HepG2 (cell line): Measurements from ENCODE around the gene P2RY2. TPM values are rescaled to one million over a fixed set of nuclear protein-coding genes. Genes with fewer than 3 reads are reported as not detected.

Experiments
- ATAC-seq: fragments of 200-7000 bp; cut with Tn5 transposase; 3 replicates; pipeline ENCODE4 v1.9.1; 2020; ENCODE audit warnings: mild to moderate bottlenecking, moderate library complexity
- BruUV-seq: library from RNA; stranded (reverse); fragments of 400-500 nt; replicated peaks from 2 replicates; lab custom pipeline; 2021; lab: Mats Ljungman, UMichigan
- CTCF ChIA-PET: fragments of 300-600 bp; formaldehyde crosslinking; extraction: SDS; loops from one replicate; lab custom pipeline; 2021; ENCODE audit warnings: low total read pairs, inconsistent platforms, low intra/inter-chr PET ratio; lab: Yijun Ruan, JAX
- POLR2A ChIA-PET: fragments of 350-600 bp; sonication (Branson Sonifier 250); formaldehyde crosslinking; loops from one replicate; lab custom pipeline; 2020; ENCODE audit warnings: antibody characterized with exemption, inconsistent platforms; lab: Yijun Ruan, JAX
- DNase-seq: peaks from one replicate; pipeline ENCODE4 v3.0.0-alpha.2; 2015; ENCODE audit warnings: low spot score
- FAIRE-seq: peaks from 3 replicates; lab custom pipeline; 2011; peaks lifted over from hg19 to GRCh38; lab: Jason Lieb, UNC
- H2AFZ ChIP-seq: one replicate; pipeline ENCODE4 v1.6.1; 2011; ENCODE audit warnings: low read length, inconsistent platforms
- H3K27ac ChIP-seq: fragments of 300-600 bp; 3 replicates; pipeline ENCODE4 v1.8.0; 2011; ENCODE audit warnings: mixed run types, mild to moderate bottlenecking, mixed read lengths, low read length, inconsistent platforms; ENCODE audit not compliant: insufficient read depth; ENCODE audit errors: extremely low read length
- H3K27me3 ChIP-seq, 2 experiments: fragments of 200-600 bp in 1 of 2; 2 replicates in 1 of 2; 3 replicates in 1 of 2; pipeline versions ENCODE4 v1.6.0 to v1.8.0; 2011; ENCODE audit warnings: low read length in 2 of 2, mild to moderate bottlenecking in 2 of 2, moderate library complexity in 2 of 2, inconsistent platforms in 1 of 2; ENCODE audit not compliant: insufficient read depth in 2 of 2, control insufficient read depth in 1 of 2
- H3K36me3 ChIP-seq, 2 experiments: fragments of 200-600 bp in 1 of 2; replicated peaks in 1 of 2; 2 replicates in 1 of 2; 3 replicates in 1 of 2; pipeline versions ENCODE4 v1.5.1 to v1.8.0; 2011; ENCODE audit warnings: low read length in 2 of 2, inconsistent platforms in 1 of 2; ENCODE audit not compliant: insufficient read depth in 2 of 2, control insufficient read depth in 1 of 2
- H3K4me1 ChIP-seq: 2 replicates; pipeline ENCODE4 v1.5.1; 2012; ENCODE audit warnings: low read length, inconsistent platforms; ENCODE audit not compliant: insufficient read depth
- H3K4me2 ChIP-seq: 2 replicates; pipeline ENCODE4 v1.6.0; 2011; ENCODE audit warnings: low read depth, low read length, inconsistent platforms
- H3K4me3 ChIP-seq, 3 experiments: fragments of 200-600 bp in 1 of 3; sonication (generic), shearing (Covaris generic) in 1 of 3; replicated peaks in 1 of 3; 2 replicates each; pipeline ENCODE4 v1.5.1; 2011 to 2016; ENCODE audit warnings: low read length in 3 of 3, inconsistent platforms in 2 of 3, low read depth in 2 of 3, mild to moderate bottlenecking in 2 of 3, control low read depth in 1 of 3, mixed read lengths in 1 of 3; ENCODE audit not compliant: insufficient read depth in 1 of 3
- H3K79me2 ChIP-seq: one replicate; pipeline ENCODE4 v1.6.1; 2011; ENCODE audit warnings: low read length, inconsistent platforms; ENCODE audit not compliant: insufficient read depth
- H3K9ac ChIP-seq: 2 replicates; pipeline ENCODE4 v1.6.0; 2011; ENCODE audit warnings: mild to moderate bottlenecking, low read depth, low read length, inconsistent platforms; ENCODE audit not compliant: insufficient read depth
- H3K9me3 ChIP-seq: 2 replicates; pipeline ENCODE4 v1.5.1; 2012; ENCODE audit warnings: mild to moderate bottlenecking, low read length
- H4K20me1 ChIP-seq: 2 replicates; pipeline ENCODE4 v1.6.0; 2011; ENCODE audit warnings: inconsistent platforms, mild to moderate bottlenecking, low read length, moderate library complexity; ENCODE audit not compliant: insufficient read depth
- DNMT3B ChIP-seq: conservative IDR thresholded peaks from 2 replicates; pipeline ENCODE4 v1.6.1; 2016; ENCODE audit warnings: missing biosample characterization, control low read depth
- MED13 ChIP-seq: sonication (generic); formaldehyde crosslinking; IDR thresholded peaks from 2 replicates; pipeline ENCODE4 v1.5.0; 2020; ENCODE audit warnings: missing genetic modification reagents
- NCOA1 ChIP-seq: sonication (generic); formaldehyde crosslinking; IDR thresholded peaks from 2 replicates; pipeline ENCODE4 v1.9.0; 2021; ENCODE audit warnings: missing genetic modification reagents
- ZNF253 ChIP-seq: sonication (generic); formaldehyde crosslinking; IDR thresholded peaks from 2 replicates; pipeline ENCODE4 v1.8.0; 2022; ENCODE audit warnings: mild to moderate bottlenecking, missing genetic modification reagents, borderline replicate concordance
- WGBS: methylation state at CpG from one replicate; pipeline ENCODE4 v1.1.6; 2017; ENCODE audit warnings: low lambda C conversion rate; 5-methylcytosine and 5-hydroxymethylcytosine counted together
- in situ Hi-C: cut with HindIII; loops from 2 replicates; pipeline ENCODE4 v1.10.0; 2017; ENCODE audit warnings: low pct_unique_long_range_greater_than_20kb; ENCODE audit not compliant: extremely low pct_ligation_motif_present
- intact Hi-C: fragments of 100-400 bp; cut with micrococcal nuclease; formaldehyde crosslinking; loops from one replicate; pipeline ENCODE4 v1.10.0; 2022; ENCODE audit not compliant: unreplicated experiment
- polyA plus RNA-seq, 8 experiments: library from polyadenylated mRNA; depleted of rRNA in 3 of 8; stranded (reverse) in 7 of 8; unstranded in 1 of 8; fragments of >200 nt; fragmentation: Illumina TruSeq in 4 of 8; extraction: Trizol in 4 of 8; gene quantifications; 2 replicates each; pipeline versions ENCODE4 v1.2.1 to v1.2.3, GENCODE V29; 2011 to 2016; ENCODE audit warnings: low read depth in 4 of 8, missing spikeins in 1 of 8, mixed read lengths in 1 of 8; ENCODE audit not compliant: insufficient read depth in 1 of 8
- total RNA-seq, 5 experiments: library from RNA; depleted of rRNA; stranded (reverse); fragments of >200 nt; fragmentation: Illumina TruSeq; extraction: Trizol; gene quantifications; 2 replicates each; pipeline ENCODE4 v1.2.3, GENCODE V29; 2016; ENCODE audit warnings: low read depth in 1 of 5
- TF ChIP-seq, protein P1 (sequence below): sonication (generic); formaldehyde crosslinking; IDR thresholded peaks from 2 replicates; pipeline ENCODE4 v1.5.1; 2020; ENCODE audit warnings: missing genetic modification reagents, mild to moderate bottlenecking, borderline replicate concordance
- TF ChIP-seq, protein P2 (sequence below): sonication (generic); formaldehyde crosslinking; IDR thresholded peaks from 2 replicates; pipeline ENCODE4 v1.4.0; 2020; ENCODE audit warnings: mild to moderate bottlenecking, missing genetic modification reagents
- TF ChIP-seq, protein P3 (sequence below): sonication (generic); formaldehyde crosslinking; IDR thresholded peaks from 2 replicates; pipeline ENCODE4 v1.8.0; 2022; ENCODE audit warnings: missing genetic modification reagents, mild to moderate bottlenecking, inconsistent platforms, borderline replicate concordance

Gene P2RY2
- total and polyA plus RNA-seq, 2 of the 13 experiments (the other 11 are each of a cell fraction or from before 2014, with no cell fraction given) = 0.95 to 3.1 TPM

- TF ChIP-seq, protein P1, sequence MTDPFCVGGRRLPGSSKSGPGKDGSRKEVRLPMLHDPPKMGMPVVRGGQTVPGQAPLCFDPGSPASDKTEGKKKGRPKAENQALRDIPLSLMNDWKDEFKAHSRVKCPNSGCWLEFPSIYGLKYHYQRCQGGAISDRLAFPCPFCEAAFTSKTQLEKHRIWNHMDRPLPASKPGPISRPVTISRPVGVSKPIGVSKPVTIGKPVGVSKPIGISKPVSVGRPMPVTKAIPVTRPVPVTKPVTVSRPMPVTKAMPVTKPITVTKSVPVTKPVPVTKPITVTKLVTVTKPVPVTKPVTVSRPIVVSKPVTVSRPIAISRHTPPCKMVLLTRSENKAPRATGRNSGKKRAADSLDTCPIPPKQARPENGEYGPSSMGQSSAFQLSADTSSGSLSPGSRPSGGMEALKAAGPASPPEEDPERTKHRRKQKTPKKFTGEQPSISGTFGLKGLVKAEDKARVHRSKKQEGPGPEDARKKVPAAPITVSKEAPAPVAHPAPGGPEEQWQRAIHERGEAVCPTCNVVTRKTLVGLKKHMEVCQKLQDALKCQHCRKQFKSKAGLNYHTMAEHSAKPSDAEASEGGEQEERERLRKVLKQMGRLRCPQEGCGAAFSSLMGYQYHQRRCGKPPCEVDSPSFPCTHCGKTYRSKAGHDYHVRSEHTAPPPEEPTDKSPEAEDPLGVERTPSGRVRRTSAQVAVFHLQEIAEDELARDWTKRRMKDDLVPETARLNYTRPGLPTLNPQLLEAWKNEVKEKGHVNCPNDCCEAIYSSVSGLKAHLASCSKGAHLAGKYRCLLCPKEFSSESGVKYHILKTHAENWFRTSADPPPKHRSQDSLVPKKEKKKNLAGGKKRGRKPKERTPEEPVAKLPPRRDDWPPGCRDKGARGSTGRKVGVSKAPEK (CRISPR knock-in tag) = no peak
- TF ChIP-seq, protein P2, sequence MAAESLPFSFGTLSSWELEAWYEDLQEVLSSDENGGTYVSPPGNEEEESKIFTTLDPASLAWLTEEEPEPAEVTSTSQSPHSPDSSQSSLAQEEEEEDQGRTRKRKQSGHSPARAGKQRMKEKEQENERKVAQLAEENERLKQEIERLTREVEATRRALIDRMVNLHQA (CRISPR knock-in tag) = no peak
- TF ChIP-seq NCOA1 (CRISPR knock-in tag) (no peak), MED13 (no peak), DNMT3B (CRISPR knock-in tag) (no peak), ZNF253 (CRISPR knock-in tag) (no peak)
- TF ChIP-seq, protein P3, sequence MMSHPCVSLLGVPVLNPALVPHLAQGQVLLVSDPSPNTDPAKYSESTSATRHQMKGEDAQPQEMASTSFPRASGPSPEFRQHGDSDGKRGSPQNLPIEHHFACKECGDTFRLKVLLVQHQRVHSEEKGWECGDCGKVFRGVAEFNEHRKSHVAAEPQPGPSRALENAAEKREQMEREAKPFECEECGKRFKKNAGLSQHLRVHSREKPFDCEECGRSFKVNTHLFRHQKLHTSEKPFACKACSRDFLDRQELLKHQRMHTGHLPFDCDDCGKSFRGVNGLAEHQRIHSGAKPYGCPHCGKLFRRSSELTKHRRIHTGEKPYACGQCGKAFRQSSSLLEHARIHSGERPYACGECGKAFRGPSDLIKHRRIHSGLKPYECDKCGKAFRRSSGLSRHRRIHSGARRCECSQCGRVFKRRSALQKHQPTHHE (CRISPR knock-in tag) = no peak
- no peak for DNase-seq
- Histone ChIP-seq H3K4me3 (no peak overlapping the region), H2AFZ (no peak overlapping the region), H3K9me3 (no peaks in the 10 kb centered on the region), H3K27ac (no peak overlapping the region), H3K4me1 (peaks cover 27% of the 10 kb centered on the region), H3K36me3 (no peaks in the 10 kb centered on the region), H3K9ac (no peak overlapping the region), H3K79me2 (no peaks in the 10 kb centered on the region), H3K4me2 (no peak overlapping the region), H4K20me1 (no peaks in the 10 kb centered on the region), H3K27me3 (peaks cover 8 to 79% of the 10 kb centered on the region in 2 experiments; a peak in 4 of 5 replicates)
- ChIA-PET POLR2A (no interaction called here), CTCF (no interaction called here)
- in situ Hi-C loops (no loop called here), intact Hi-C loops (no loop called here)
- ATAC-seq = no peak
- no peak for FAIRE-seq
- BruUV-seq = no TSS peak
- 0% methylated on average over 3 of the region's 3 CpGs for WGBS
Measured at GRCh38 chr11:73265853-73266645, 48.0 kb downstream of the P2RY2 start.
